Peyer's patch (tissue), 4 donors: Measurements from ENCODE around the gene SLC28A3. TPM values are rescaled to one million over a fixed set of nuclear protein-coding genes. Genes with fewer than 3 reads are reported as not detected.
A peak's percentile ranks its signal among the peaks of the same experiment; 100 is the strongest.

Source experiments
- DNase-seq, 3 donors: peaks; one replicate each; pipeline ENCODE4 v3.0.0-alpha.2; 2017 to 2019
- H3K27ac ChIP-seq, 4 donors: fragments of 200-600 bp; sonication (generic); one replicate each; pipeline ENCODE4 v1.5.1; 2016 to 2019
- H3K27me3 ChIP-seq, 2 donors: fragments of 200-600 bp; sonication (generic); one replicate each; pipeline ENCODE4 v1.5.1; 2019
- H3K36me3 ChIP-seq, 3 donors: fragments of 200-600 bp; sonication (generic); one replicate each; pipeline ENCODE4 v1.5.1; 2016 to 2019
- H3K4me1 ChIP-seq, 4 donors: fragments of 200-600 bp; sonication (generic); one replicate each; pipeline ENCODE4 v1.5.1; 2016 to 2019
- H3K4me3 ChIP-seq, 4 donors: fragments of 200-600 bp; sonication (generic); 1 replicate in 3 of 4; 2 replicates in 1 of 4; pipeline ENCODE4 v1.5.1; 2016 to 2019; ENCODE audit warnings: mild to moderate bottlenecking in 1 of 4
- H3K9me3 ChIP-seq, 4 donors: fragments of 200-600 bp; sonication (generic); one replicate each; pipeline ENCODE4 v1.5.1; 2016 to 2019; ENCODE audit warnings: mild to moderate bottlenecking in 1 of 4
- CTCF ChIP-seq, 6 experiments: fragments of 450-650 bp in 4 of 6; fragments of 200-600 bp in 2 of 6; sonication (generic) in 1 of 6; IDR thresholded peaks; one replicate each; pipeline ENCODE4 v1.5.1; 2017 to 2019; ENCODE audit warnings: antibody characterized with exemption in 6 of 6, mild to moderate bottlenecking in 3 of 6, moderate library complexity in 1 of 6
- POLR2A ChIP-seq, 2 donors: fragments of 450-650 bp; IDR thresholded peaks; one replicate each; pipeline ENCODE4 v1.5.1; 2017; ENCODE audit warnings: antibody characterized with exemption in 2 of 2, mild to moderate bottlenecking in 2 of 2, moderate library complexity in 2 of 2
- total RNA-seq, 4 donors: library from RNA; depleted of rRNA; stranded (reverse); fragments of >200 nt; gene quantifications; one replicate each; pipeline ENCODE4 v1.1.0, GENCODE V29; 2016

SLC28A3 gene
- total RNA-seq, 4 donors from 2014 or later: 5.0 to 22.3 (median 7.4) TPM

GRCh38 chr9:84283946-84284345, 56.6 kb downstream of the SLC28A3 start:
- Histone ChIP-seq H3K36me3 (no peaks in the 10 kb centered on the region), H3K9me3 (no peaks in the 10 kb centered on the region), H3K27me3 (no peaks in the 10 kb centered on the region), H3K4me3 (no peak overlapping the region), H3K4me1 (no peaks in the 10 kb centered on the region), H3K27ac (no peak overlapping the region)
- TF ChIP-seq CTCF (IDR thresholded peaks at IDR 0.05) (no peak), POLR2A (IDR thresholded peaks at IDR 0.05) (no peak)
- DNase-seq: no peak

GRCh38 chr9:84278130-84278529, 62.4 kb downstream of the SLC28A3 start:
- H3K36me3 ChIP-seq: no peaks in the 10 kb centered on the region
- no peak for TF ChIP-seq CTCF (IDR thresholded peaks at IDR 0.05)
- TF ChIP-seq POLR2A (IDR thresholded peaks at IDR 0.05): no peak
- H3K27me3 ChIP-seq: no peaks in the 10 kb centered on the region
- H3K4me3 ChIP-seq: no peak overlapping the region
- H3K4me1 ChIP-seq: no peaks in the 10 kb centered on the region
- H3K9me3 ChIP-seq: no peaks in the 10 kb centered on the region
- no peak overlapping the region for H3K27ac ChIP-seq
- DNase-seq: no peak

- DNase-seq: no peak
- Histone ChIP-seq H3K9me3 (no peaks in the 10 kb centered on the region), H3K27me3 (no peaks in the 10 kb centered on the region), H3K4me3 (no peak overlapping the region), H3K27ac (no peak overlapping the region), H3K36me3 (no peaks in the 10 kb centered on the region), H3K4me1 (no peaks in the 10 kb centered on the region)
- TF ChIP-seq POLR2A (IDR thresholded peaks at IDR 0.05) (no peak), CTCF (IDR thresholded peaks at IDR 0.05) (no peak)
These were observed 62.9 kb downstream of the SLC28A3 start for GRCh38 chr9:84277646-84278045.

- H3K27me3 ChIP-seq: no peaks in the 10 kb centered on the region
- no peak overlapping the region for H3K27ac ChIP-seq
- no peak overlapping the region for H3K4me3 ChIP-seq
- no peak for DNase-seq
- TF ChIP-seq POLR2A (IDR thresholded peaks at IDR 0.05): no peak
- TF ChIP-seq CTCF (IDR thresholded peaks at IDR 0.05): no peak
- H3K36me3 ChIP-seq: no peaks in the 10 kb centered on the region
- no peaks in the 10 kb centered on the region for H3K9me3 ChIP-seq
- no peaks in the 10 kb centered on the region for H3K4me1 ChIP-seq
These were observed 63.8 kb downstream of the SLC28A3 start for GRCh38 chr9:84276741-84277140.

GRCh38 chr9:84271921-84272556, 68.5 kb downstream of the SLC28A3 start:
- Histone ChIP-seq H3K36me3 (no peaks in the 10 kb centered on the region), H3K9me3 (no peaks in the 10 kb centered on the region), H3K4me3 (peak overlapping the region in 2 of 4 donors; percentile 12 to 15), H3K27ac (peak overlapping the region; percentile 9 to 60 (median 50)), H3K4me1 (no peaks in the 10 kb centered on the region), H3K27me3 (no peaks in the 10 kb centered on the region)
- DNase-seq: no peak
- no peak for TF ChIP-seq POLR2A (IDR thresholded peaks at IDR 0.05)
- no peak for TF ChIP-seq CTCF (IDR thresholded peaks at IDR 0.05)

GRCh38 chr9:84271531-84271900, 69.0 kb downstream of the SLC28A3 start:
- Histone ChIP-seq H3K36me3 (no peaks in the 10 kb centered on the region), H3K9me3 (no peaks in the 10 kb centered on the region), H3K27ac (peak overlapping the region; percentile 9 to 60 (median 50)), H3K4me1 (no peaks in the 10 kb centered on the region), H3K27me3 (no peaks in the 10 kb centered on the region), H3K4me3 (peak overlapping the region in 3 of 4 donors; percentile 2 to 15 (median 12))
- peak in 2 of 3 donors; percentile 85 to 90 for DNase-seq
- TF ChIP-seq POLR2A (IDR thresholded peaks at IDR 0.05) (no peak), CTCF (IDR thresholded peaks at IDR 0.05) (no peak)
